ENCODE measurements around the gene FMN2.

GRCh38 chr1:240084749-240085148 lies 6.9 kb upstream of the FMN2 start:
- TF ChIP-seq CTCF (IDR thresholded peaks at IDR 0.05) (no peak), POLR2A (IDR thresholded peaks at IDR 0.05) (no peak), EP300 (IDR thresholded peaks at IDR 0.05) (no peak)
